ENCODE results near the gene BCL2A1. TPM values are rescaled to one million over a fixed set of nuclear protein-coding genes. Genes with fewer than 3 reads are reported as not detected.
"Not testable (repeated sequence)": the region's sequence is repeated elsewhere in the genome, so short reads cannot be mapped to it uniquely, and the experiment has no call there.

The BCL2A1 gene
- polyA plus RNA-seq, 5 donors = 0.53 to 1.2 (median 0.74) TPM

GRCh38 chr15:79923515-79924169 is 47.4 kb downstream of the BCL2A1 start:
- peak; percentile 96 for DNase-seq

DNA sequence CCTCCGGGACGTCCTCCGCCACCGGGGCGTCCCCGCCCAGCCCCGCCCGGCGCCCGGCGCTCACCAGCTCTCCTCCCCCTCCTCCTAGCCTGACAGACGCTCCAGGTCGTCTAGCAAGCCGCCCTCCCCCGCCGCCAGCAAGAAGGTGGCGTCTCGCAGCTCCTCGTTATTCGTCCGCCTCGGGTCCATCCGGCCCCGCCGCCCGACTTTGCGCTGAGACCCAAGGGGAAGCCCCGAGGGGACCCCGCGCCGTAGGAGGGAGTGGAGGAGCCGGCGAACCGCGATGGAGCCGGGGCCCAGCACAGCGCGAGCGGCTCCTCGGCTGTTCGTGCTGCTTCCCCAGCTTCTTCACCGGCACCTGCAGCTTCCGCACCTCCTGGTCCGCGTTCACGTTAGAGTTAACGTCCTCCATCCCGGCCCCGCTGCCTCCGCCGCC is 47.9 kb downstream of the BCL2A1 start:
- peak in 1 of 2 donors; percentile 57 for DNase-seq

GRCh38 chr15:79922512-79923078 is 48.4 kb downstream of the BCL2A1 start:
- peak in 1 of 2 donors; percentile 51 for DNase-seq

DNA sequence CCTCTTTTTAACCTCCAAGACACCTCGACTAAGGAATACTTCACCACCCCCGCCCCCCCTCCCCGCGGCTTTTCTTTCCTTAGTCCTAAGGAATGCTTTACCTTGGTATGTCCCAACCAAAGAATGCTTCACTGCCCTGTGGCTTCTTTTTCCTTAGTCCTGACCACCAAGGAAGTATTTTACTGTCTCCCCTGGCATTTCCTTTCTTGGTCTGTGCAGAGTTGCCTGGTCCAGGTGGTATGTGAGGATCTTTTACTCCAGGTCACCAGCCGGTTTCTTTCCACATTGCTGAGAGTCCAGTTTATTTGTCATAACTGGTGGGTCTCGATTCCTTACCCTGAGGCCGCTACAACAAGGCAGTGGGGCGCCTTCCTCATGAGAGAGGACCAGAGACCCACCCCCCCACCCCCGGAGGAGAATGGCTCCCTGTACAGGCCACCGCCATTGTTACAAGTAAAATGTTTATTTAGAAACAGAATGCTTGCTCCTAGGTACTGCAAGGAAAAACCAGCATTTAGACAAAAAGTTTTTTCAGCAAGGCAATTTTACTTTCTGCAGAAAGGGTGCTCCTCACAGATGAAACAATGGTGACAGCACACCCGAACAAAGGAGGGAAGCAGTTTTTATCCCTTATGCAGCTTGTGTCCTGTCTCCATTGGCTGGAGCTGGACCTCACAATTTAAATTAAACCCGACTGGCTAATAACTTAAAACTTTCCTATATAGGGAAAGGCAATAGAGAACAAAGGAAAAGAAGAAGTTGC is 51.1 kb downstream of the BCL2A1 start:
- DNase-seq = no peak

- DNase-seq = no peak
Observed at GRCh38 chr15:79919090-79919748, 51.8 kb downstream of the BCL2A1 start.

DNA sequence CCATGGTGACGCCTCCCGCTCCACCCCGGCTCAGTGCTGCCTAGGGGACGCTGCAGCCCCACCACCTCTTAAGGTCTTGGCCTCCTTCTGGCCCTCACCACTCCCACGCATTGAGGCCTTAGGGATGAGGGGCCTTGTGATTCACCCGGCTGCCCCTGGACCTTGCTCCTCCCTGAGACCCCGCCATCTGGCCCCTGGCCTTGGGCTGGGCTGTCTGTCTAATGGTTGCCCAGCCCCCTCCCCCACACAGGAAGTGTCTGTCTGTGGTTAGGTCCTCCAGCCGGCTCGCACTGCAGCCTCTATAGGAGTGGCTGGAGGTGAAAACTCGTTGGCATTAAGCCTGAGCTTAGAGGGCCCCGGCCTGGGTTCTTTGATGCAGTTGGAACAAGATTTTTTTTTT is 52.7 kb downstream of the BCL2A1 start:
- no peak for DNase-seq

GRCh38 chr15:79916502-79917132 is 54.4 kb downstream of the BCL2A1 start:
- DNase-seq = no peak

- DNase-seq = not testable (repeated sequence)
Observed at GRCh38 chr15:79915776-79916501, 55.1 kb downstream of the BCL2A1 start.

- no peak for DNase-seq
Observed at GRCh38 chr15:79914728-79915127, 56.3 kb downstream of the BCL2A1 start.

Other genes with a start within 250 kb of the BCL2A1 start
- gene MTHFS, start 74.2 kb downstream of the BCL2A1 start, polyA plus RNA-seq (ENCODE audit: insufficient read depth in 1 of 5, insufficient read length in 5 of 5, low replicate concordance in 1 of 5) = 10 to 100 TPM; 20.9 to 26.1 (median 23.4) TPM
- gene ZFAND6, start 88.5 kb upstream of the BCL2A1 start, polyA plus RNA-seq (ENCODE audit: insufficient read depth in 1 of 5, insufficient read length in 5 of 5, low replicate concordance in 1 of 5) = 100 to 1,000 TPM; 107 to 145 (median 136) TPM
- gene FAH, start 181.8 kb upstream of the BCL2A1 start, polyA plus RNA-seq (ENCODE audit: insufficient read depth in 1 of 5, insufficient read length in 5 of 5, low replicate concordance in 1 of 5) = 10 to 100 TPM; 47.6 to 54.1 (median 53.1) TPM

All from right lung (tissue), 5 donors.